Measurements from ENCODE around the gene FGF4. TPM values are rescaled to one million over a fixed set of nuclear protein-coding genes. Genes with fewer than 3 reads are reported as not detected.

FGF4 gene
- total and polyA plus RNA-seq, 10 of the 15 experiments (the other 5 are each of a cell fraction or from before 2014, with no cell fraction given), result not detected

GRCh38 chr11:69799582-69799981 is 24.4 kb upstream of the FGF4 start (continued):
- no peak for TF ChIP-seq E2F4 (IDR thresholded peaks at IDR 0.05; ENCODE audit: low read depth, low read length)
- no peak for TF ChIP-seq POLR2AphosphoS5 (IDR thresholded peaks at IDR 0.05; ENCODE audit: low read length)
- TF ChIP-seq YY1 (IDR thresholded peaks at IDR 0.05; ENCODE audit: low read depth, low read length), result 0 out of 2 replicates have a peak, but pooled peaks have one; percentile 9
- TF ChIP-seq SREBF2 (IDR thresholded peaks at IDR 0.05; ENCODE audit: low read length), result no peak
- TF ChIP-seq SIX5 (IDR thresholded peaks at IDR 0.05; ENCODE audit: low read depth, low read length, severe bottlenecking), result peak; percentile 66
- no peak for TF ChIP-seq CEBPB (IDR thresholded peaks at IDR 0.05; ENCODE audit: borderline replicate concordance in 1 of 2, low read depth in 2 of 2, low read length in 2 of 2)
- no peak for TF ChIP-seq NR2C1 (IDR thresholded peaks at IDR 0.05)
- no peak for TF ChIP-seq TCF7 (IDR thresholded peaks at IDR 0.05; ENCODE audit: borderline replicate concordance)
- no peak for TF ChIP-seq ZZZ3 (IDR thresholded peaks at IDR 0.05; ENCODE audit: control insufficient read depth, insufficient read length, low read depth)
- no peak for TF ChIP-seq SKIL (IDR thresholded peaks at IDR 0.05; ENCODE audit: low read depth, poor library complexity, severe bottlenecking)
- TF ChIP-seq NRF1 (conservative IDR thresholded peaks at IDR 0.05; ENCODE audit: low read depth, low read length), result no peak

- intact Hi-C loops (cut with micrococcal nuclease; ENCODE audit: unreplicated experiment) (no loop called here), in situ Hi-C loops (cut with MboI) (no loop called here)
- ATAC-seq (no peak), FAIRE-seq (no peak), DNase-seq (ENCODE audit: low read depth, low spot score) (no peak)
- Histone ChIP-seq H3K4me1 (ENCODE audit: control insufficient read depth, insufficient read depth, low read length) (no peaks in the 10 kb centered on the region), H3K27ac (ENCODE audit: control insufficient read depth, insufficient read depth) (no peak overlapping the region), H3K27me3 (replicated peaks in 1 of 2; ENCODE audit: control insufficient read depth in 2 of 2, insufficient read depth in 2 of 2, low read length in 1 of 2) (no peaks in the 10 kb centered on the region), H4K20me1 (ENCODE audit: control insufficient read depth, insufficient read depth) (no peaks in the 10 kb centered on the region), H3K4me2 (ENCODE audit: control insufficient read depth, insufficient read depth) (no peak overlapping the region), H3K36me3 (ENCODE audit: control insufficient read depth in 2 of 2, insufficient read depth in 2 of 2, low read length in 1 of 2) (no peaks in the 10 kb centered on the region), H3K79me2 (ENCODE audit: control insufficient read depth, insufficient read depth, low read length) (no peaks in the 10 kb centered on the region), H2AFZ (ENCODE audit: control insufficient read depth, low read depth, low read length) (no peak overlapping the region), H3K9me3 (replicated peaks; ENCODE audit: control insufficient read depth, insufficient read depth, low read length) (no peaks in the 10 kb centered on the region; the same call in 2 of the 3 replicates), H3K9ac (ENCODE audit: control insufficient read depth, insufficient read depth, low read length) (no peak overlapping the region), H3K4me3 (no peak overlapping the region)
- ChIA-PET RAD21 (ENCODE audit: unreplicated experiment) (no interaction called here), POLR2A (no interaction called here), CTCF (no interaction called here), SMC1A (ENCODE audit: uncharacterized antibody, unreplicated experiment) (interaction anchor here (0.7 kb wide), 1 partner anchor 1684 kb away, joined by 3 read pairs; no protein-coding TSS in a partner anchor)
- BruUV-seq (replicated peaks), result no TSS peak
- 40% methylated on average over 3 of the region's 3 CpGs for WGBS (ENCODE audit: insufficient coverage, insufficient replicate concordance, low lambda C conversion rate, missing lambda C conversion rate)
- TF ChIP-seq SPI1 (IDR thresholded peaks at IDR 0.05; ENCODE audit: borderline replicate concordance, insufficient read depth, low read depth, low read length), result no peak
- TF ChIP-seq HDGF (IDR thresholded peaks at IDR 0.05), result no peak
- TF ChIP-seq NRF1 (conservative IDR thresholded peaks at IDR 0.05; ENCODE audit: low read depth, low read length), result no peak
- TF ChIP-seq GABPA (IDR thresholded peaks at IDR 0.05; ENCODE audit: low read depth), result no peak
- no peak for TF ChIP-seq ZBTB4 (CRISPR knock-in tag; IDR thresholded peaks at IDR 0.05)
- no peak for TF ChIP-seq RELB (IDR thresholded peaks at IDR 0.05; ENCODE audit: low read depth)
Observed at GRCh38 chr11:69799097-69799496, 24.0 kb upstream of the FGF4 start.

Data from GM12878 (cell line).